AG04449 (cell line): ENCODE data around the gene CENPP.

Experiments
- CTCF ChIA-PET: fragments of 350-600 bp; formaldehyde crosslinking; extraction: SDS; loops from one replicate; lab custom pipeline; 2021; ENCODE audit warnings: antibody characterized with exemption; lab: Yijun Ruan, JAX
- POLR2A ChIA-PET: fragments of 400-600, 350-600 bp; formaldehyde crosslinking; extraction: SDS; loops from one replicate; lab custom pipeline; 2020; ENCODE audit warnings: antibody characterized with exemption, inconsistent platforms; lab: Yijun Ruan, JAX
- DNase-seq: peaks from one replicate; pipeline ENCODE4 v3.0.0-alpha.2; 2010; ENCODE audit warnings: low read depth, low spot score
- H3K4me3 ChIP-seq: 2 replicates; pipeline ENCODE4 v1.5.1; 2011; ENCODE audit warnings: low read depth, mild to moderate bottlenecking, control low read depth, low read length
- TF ChIP-seq, protein P1 (sequence below): IDR thresholded peaks from one replicate; pipeline ENCODE4 v1.5.1; 2011; ENCODE audit warnings: mild to moderate bottlenecking, moderate library complexity, low read length, control low read depth, inconsistent platforms; ENCODE audit not compliant: insufficient read depth; ENCODE audit errors: missing control alignments

The CENPP gene

DNA sequence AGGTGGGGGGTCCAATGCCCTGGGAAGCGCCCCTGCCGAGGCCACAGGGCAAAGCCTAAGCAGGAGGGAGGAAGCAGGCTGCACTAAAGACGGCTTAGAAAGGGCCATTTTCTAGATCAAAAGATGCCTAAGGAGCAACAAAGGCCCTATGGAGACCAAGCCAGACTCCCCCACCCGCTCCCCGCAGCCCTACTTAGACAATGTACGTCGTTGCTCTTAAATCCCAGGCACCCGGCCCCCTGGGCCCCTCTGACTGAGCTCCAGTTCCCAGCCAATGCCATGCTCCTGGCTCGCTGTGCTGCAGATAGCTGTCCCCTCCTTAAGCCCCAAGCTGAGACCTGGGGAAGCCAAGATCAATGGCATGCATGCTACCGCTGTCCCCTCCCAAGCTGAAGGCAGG, 333.8 kb downstream of the CENPP start:
- TF ChIP-seq, protein P1, sequence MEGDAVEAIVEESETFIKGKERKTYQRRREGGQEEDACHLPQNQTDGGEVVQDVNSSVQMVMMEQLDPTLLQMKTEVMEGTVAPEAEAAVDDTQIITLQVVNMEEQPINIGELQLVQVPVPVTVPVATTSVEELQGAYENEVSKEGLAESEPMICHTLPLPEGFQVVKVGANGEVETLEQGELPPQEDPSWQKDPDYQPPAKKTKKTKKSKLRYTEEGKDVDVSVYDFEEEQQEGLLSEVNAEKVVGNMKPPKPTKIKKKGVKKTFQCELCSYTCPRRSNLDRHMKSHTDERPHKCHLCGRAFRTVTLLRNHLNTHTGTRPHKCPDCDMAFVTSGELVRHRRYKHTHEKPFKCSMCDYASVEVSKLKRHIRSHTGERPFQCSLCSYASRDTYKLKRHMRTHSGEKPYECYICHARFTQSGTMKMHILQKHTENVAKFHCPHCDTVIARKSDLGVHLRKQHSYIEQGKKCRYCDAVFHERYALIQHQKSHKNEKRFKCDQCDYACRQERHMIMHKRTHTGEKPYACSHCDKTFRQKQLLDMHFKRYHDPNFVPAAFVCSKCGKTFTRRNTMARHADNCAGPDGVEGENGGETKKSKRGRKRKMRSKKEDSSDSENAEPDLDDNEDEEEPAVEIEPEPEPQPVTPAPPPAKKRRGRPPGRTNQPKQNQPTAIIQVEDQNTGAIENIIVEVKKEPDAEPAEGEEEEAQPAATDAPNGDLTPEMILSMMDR: no peak
- ChIA-PET POLR2A (no interaction called here), CTCF (interaction anchor here (0.9 to 1.5 kb wide), 5 partner anchors 14 to 521 kb away, joined by 3 to 4 read pairs (median 3); no protein-coding TSS in a partner anchor)
- H3K4me3 ChIP-seq: no peak overlapping the region
- DNase-seq: no peak

- ChIA-PET POLR2A (interaction anchor here (1.0 kb wide), 1 partner anchor 9 kb away, joined by 3 read pairs; no protein-coding TSS in a partner anchor), CTCF (interaction anchor here (0.9 to 1.5 kb wide), 3 partner anchors 14 to 105 kb away, joined by 3 to 4 read pairs (median 3); no protein-coding TSS in a partner anchor)
- H3K4me3 ChIP-seq: no peak overlapping the region
- TF ChIP-seq, protein P1: no peak
- no peak for DNase-seq
Measured at GRCh38 chr9:92660266-92660665, 334.5 kb downstream of the CENPP start.

GRCh38 chr9:92661127-92661526, 335.4 kb downstream of the CENPP start:
- TF ChIP-seq, protein P1: no peak
- H3K4me3 ChIP-seq: no peak overlapping the region
- ChIA-PET POLR2A (no interaction called here), CTCF (no interaction called here)
- DNase-seq: no peak

DNA sequence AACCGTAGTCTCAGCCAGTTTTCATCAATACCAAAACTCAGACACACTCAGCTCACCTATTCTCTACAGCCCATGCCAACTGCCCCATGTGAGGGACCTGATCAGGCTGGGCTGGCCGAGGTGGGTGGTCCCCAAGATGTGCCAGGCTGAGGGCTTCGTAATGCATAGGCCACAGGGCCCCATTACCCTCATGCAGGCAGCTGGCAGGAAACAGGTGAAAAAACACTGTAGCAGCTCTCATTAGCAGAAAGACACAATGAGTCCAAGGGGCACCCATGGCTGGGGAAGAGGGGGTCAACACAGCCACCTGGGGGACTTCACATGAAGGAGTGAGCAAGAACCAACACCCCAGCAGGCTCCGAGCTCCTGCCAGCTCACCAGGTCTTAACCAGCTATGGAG, 336.0 kb downstream of the CENPP start:
- CTCF ChIA-PET: interaction anchor here (0.8 kb wide), 1 partner anchor 282 kb away, joined by 3 read pairs; no protein-coding TSS in a partner anchor
- no peak for DNase-seq

GRCh38 chr9:92663126-92663525, 337.4 kb downstream of the CENPP start:
- no peak for DNase-seq
- CTCF ChIA-PET: no interaction called here
- POLR2A ChIA-PET: no interaction called here
- TF ChIP-seq, protein P1: no peak
- no peak overlapping the region for H3K4me3 ChIP-seq

More for the DNA sequence above, 336.0 kb downstream of the CENPP start:
- POLR2A ChIA-PET: no interaction called here
- H3K4me3 ChIP-seq: no peak overlapping the region
- TF ChIP-seq, protein P1: no peak

DNA sequence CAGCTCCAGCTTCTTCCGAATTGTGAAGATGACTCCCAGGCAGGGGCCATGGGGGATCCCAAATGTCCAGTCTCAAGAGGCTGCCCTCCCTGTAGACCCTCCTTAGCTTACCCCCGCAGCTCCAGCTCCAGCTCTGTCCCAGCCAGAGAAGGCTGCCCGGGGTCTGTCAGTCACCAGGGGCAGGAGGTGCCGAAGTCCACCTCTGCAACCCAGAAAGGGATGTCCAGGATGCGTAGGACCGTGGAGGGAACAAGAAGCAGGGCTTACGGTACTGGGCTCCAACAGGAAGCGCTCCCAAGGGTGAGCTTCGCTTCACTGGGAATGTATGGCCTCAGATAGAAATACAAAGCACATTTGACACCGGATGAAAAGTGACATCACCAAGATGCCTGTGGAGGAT, 338.2 kb downstream of the CENPP start:
- TF ChIP-seq, protein P1: no peak
- no peak overlapping the region for H3K4me3 ChIP-seq
- CTCF ChIA-PET: no interaction called here
- DNase-seq: no peak
- POLR2A ChIA-PET: no interaction called here
